SJSA1 (cell line): ENCODE measurements around the gene DRC3. TPM values are rescaled to one million over a fixed set of nuclear protein-coding genes. Genes with fewer than 3 reads are reported as not detected.

Experiments
- DNase-seq, 2 experiments: peaks; one replicate each; pipeline ENCODE4 v3.0.0-alpha.2; 2015 to 2020; ENCODE audit warnings: low spot score in 2 of 2, low read depth in 1 of 2
- H3K27ac ChIP-seq: fragments of 250-450 bp; sonication (Bioruptor Pico); 2 replicates; pipeline ENCODE4 v1.5.1; 2020; ENCODE audit warnings: mild to moderate bottlenecking, moderate library complexity
- H3K27me3 ChIP-seq: fragments of 250-450 bp; sonication (Bioruptor Pico); replicated peaks from 2 replicates; pipeline ENCODE4 v1.5.1; 2020; ENCODE audit warnings: mild to moderate bottlenecking, moderate library complexity
- H3K36me3 ChIP-seq: fragments of 250-450 bp; sonication (Bioruptor Pico); 2 replicates; pipeline ENCODE4 v1.5.1; 2020; ENCODE audit warnings: mild to moderate bottlenecking
- H3K4me1 ChIP-seq: fragments of 250-450 bp; sonication (Bioruptor Pico); replicated peaks from 2 replicates; pipeline ENCODE4 v1.6.1; 2021; ENCODE audit warnings: mild to moderate bottlenecking
- H3K4me3 ChIP-seq: fragments of 250-450 bp; sonication (Bioruptor Pico); 2 replicates; pipeline ENCODE4 v1.5.1; 2020; ENCODE audit warnings: mild to moderate bottlenecking
- H3K9me3 ChIP-seq: fragments of 250-450 bp; sonication (Bioruptor Pico); replicated peaks from 2 replicates; pipeline ENCODE4 v1.5.1; 2020; ENCODE audit warnings: mild to moderate bottlenecking
- total RNA-seq: library from RNA; depleted of rRNA; stranded (reverse); fragments of >200 nt; shearing (Covaris generic); gene quantifications from 2 replicates; pipeline ENCODE4 v1.2.3, GENCODE V29; 2014

The DRC3 gene
- total RNA-seq, 1 experiment from 2014 or later = 1.8 TPM

GRCh38 chr17:17965152-17965721 lies 7.4 kb upstream of the DRC3 start:
- H3K27ac ChIP-seq = no peak overlapping the region
- no peak overlapping the region for H3K4me3 ChIP-seq
- H3K9me3 ChIP-seq = no peaks in the 10 kb centered on the region
- DNase-seq = no peak
- no peaks in the 10 kb centered on the region for H3K27me3 ChIP-seq
- H3K4me1 ChIP-seq = peaks cover 16% of the 10 kb centered on the region
- H3K36me3 ChIP-seq = no peaks in the 10 kb centered on the region

GRCh38 chr17:17966399-17966798 lies 6.3 kb upstream of the DRC3 start:
- Histone ChIP-seq H3K27ac (no peak overlapping the region), H3K36me3 (no peaks in the 10 kb centered on the region), H3K9me3 (no peaks in the 10 kb centered on the region), H3K27me3 (no peaks in the 10 kb centered on the region), H3K4me3 (no peak overlapping the region), H3K4me1 (peaks cover 17% of the 10 kb centered on the region)
- no peak for DNase-seq

GRCh38 chr17:17970699-17971430 lies 1.8 kb upstream of the DRC3 start:
- Histone ChIP-seq H3K9me3 (no peaks in the 10 kb centered on the region), H3K4me3 (peak overlapping the region; percentile 80), H3K27me3 (no peaks in the 10 kb centered on the region), H3K27ac (no peak overlapping the region), H3K4me1 (peaks cover 18% of the 10 kb centered on the region), H3K36me3 (peaks cover 6% of the 10 kb centered on the region; the same call in 1 of the 2 replicates)
- DNase-seq = no peak

- Histone ChIP-seq H3K27ac (peak overlapping the region; percentile 54), H3K4me3 (peak overlapping the region; percentile 80), H3K4me1 (peaks cover 17% of the 10 kb centered on the region), H3K9me3 (no peaks in the 10 kb centered on the region), H3K27me3 (no peaks in the 10 kb centered on the region), H3K36me3 (peaks cover 6% of the 10 kb centered on the region; the same call in 1 of the 2 replicates)
- DNase-seq = peak in 1 of 2 experiments; percentile 23
Observed at GRCh38 chr17:17971431-17972125, 1.1 kb upstream of the DRC3 start.

GRCh38 chr17:17972952-17973254 lies 241 bp downstream of the DRC3 start:
- Histone ChIP-seq H3K4me1 (peaks cover 8% of the 10 kb centered on the region), H3K27ac (peak overlapping the region; percentile 70)
- no peak for DNase-seq

GRCh38 chr17:17975436-17975835 lies 2.8 kb downstream of the DRC3 start:
- peaks cover 6% of the 10 kb centered on the region; the same call in 1 of the 2 replicates for H3K36me3 ChIP-seq
- H3K27ac ChIP-seq = no peak overlapping the region
- peaks cover 8% of the 10 kb centered on the region for H3K4me1 ChIP-seq
- no peaks in the 10 kb centered on the region for H3K27me3 ChIP-seq
- DNase-seq = no peak
- H3K9me3 ChIP-seq = no peaks in the 10 kb centered on the region
- no peak overlapping the region for H3K4me3 ChIP-seq

More at GRCh38 chr17:17972952-17973254, 241 bp downstream of the DRC3 start:
- no peaks in the 10 kb centered on the region for H3K9me3 ChIP-seq
- H3K4me3 ChIP-seq = peak overlapping the region; percentile 80
- no peaks in the 10 kb centered on the region for H3K27me3 ChIP-seq
- peaks cover 6% of the 10 kb centered on the region; the same call in 1 of the 2 replicates for H3K36me3 ChIP-seq

- Histone ChIP-seq H3K4me1 (no peaks in the 10 kb centered on the region), H3K27me3 (no peaks in the 10 kb centered on the region), H3K36me3 (peaks cover 1% of the 10 kb centered on the region; the same call in 1 of the 2 replicates), H3K4me3 (no peak overlapping the region), H3K27ac (no peak overlapping the region), H3K9me3 (no peaks in the 10 kb centered on the region)
- no peak for DNase-seq
Observed at GRCh38 chr17:17976931-17977570, 4.4 kb downstream of the DRC3 start.

- no peak overlapping the region for H3K27ac ChIP-seq
- no peaks in the 10 kb centered on the region for H3K36me3 ChIP-seq
- no peak overlapping the region for H3K4me3 ChIP-seq
- H3K27me3 ChIP-seq = no peaks in the 10 kb centered on the region
- H3K9me3 ChIP-seq = no peaks in the 10 kb centered on the region
- DNase-seq = no peak
- no peaks in the 10 kb centered on the region for H3K4me1 ChIP-seq
Observed at GRCh38 chr17:17978481-17979424, 6.1 kb downstream of the DRC3 start.

- no peaks in the 10 kb centered on the region for H3K9me3 ChIP-seq
- no peak for DNase-seq
- no peaks in the 10 kb centered on the region for H3K4me1 ChIP-seq
- no peak overlapping the region for H3K27ac ChIP-seq
- H3K27me3 ChIP-seq = no peaks in the 10 kb centered on the region
- no peaks in the 10 kb centered on the region for H3K36me3 ChIP-seq
- H3K4me3 ChIP-seq = no peak overlapping the region
Observed at GRCh38 chr17:17979778-17980177, 7.1 kb downstream of the DRC3 start.

GRCh38 chr17:17981330-17981729 lies 8.7 kb downstream of the DRC3 start:
- DNase-seq = no peak
- no peaks in the 10 kb centered on the region for H3K36me3 ChIP-seq
- H3K4me1 ChIP-seq = no peaks in the 10 kb centered on the region
- no peaks in the 10 kb centered on the region for H3K9me3 ChIP-seq
- H3K4me3 ChIP-seq = no peak overlapping the region
- no peak overlapping the region for H3K27ac ChIP-seq
- no peaks in the 10 kb centered on the region for H3K27me3 ChIP-seq

- Histone ChIP-seq H3K4me3 (no peak overlapping the region), H3K27me3 (no peaks in the 10 kb centered on the region), H3K27ac (no peak overlapping the region), H3K9me3 (no peaks in the 10 kb centered on the region), H3K36me3 (no peaks in the 10 kb centered on the region), H3K4me1 (no peaks in the 10 kb centered on the region)
- no peak for DNase-seq
Observed at GRCh38 chr17:17982801-17983200, 10.1 kb downstream of the DRC3 start.

- Histone ChIP-seq H3K4me1 (no peaks in the 10 kb centered on the region), H3K36me3 (no peaks in the 10 kb centered on the region)
Observed at GRCh38 chr17:17983376-17983775, 10.7 kb downstream of the DRC3 start.

GRCh38 chr17:17983776-17984175 lies 11.1 kb downstream of the DRC3 start:
- no peak for DNase-seq
- Histone ChIP-seq H3K4me1 (no peaks in the 10 kb centered on the region), H3K36me3 (no peaks in the 10 kb centered on the region), H3K27ac (no peak overlapping the region), H3K4me3 (no peak overlapping the region), H3K9me3 (no peaks in the 10 kb centered on the region), H3K27me3 (no peaks in the 10 kb centered on the region)

More at GRCh38 chr17:17983376-17983775, 10.7 kb downstream of the DRC3 start:
- no peak overlapping the region for H3K27ac ChIP-seq
- no peak overlapping the region for H3K4me3 ChIP-seq
- H3K27me3 ChIP-seq = no peaks in the 10 kb centered on the region
- H3K9me3 ChIP-seq = no peaks in the 10 kb centered on the region
- DNase-seq = no peak
